ENCODE data around the gene NHS. TPM values are rescaled to one million over a fixed set of nuclear protein-coding genes. Genes with fewer than 3 reads are reported as not detected.

Gene NHS
- total and polyA plus RNA-seq, 2 of the 4 experiments (the other 2 are of a cell fraction): 0.36 to 0.90 TPM

DNA sequence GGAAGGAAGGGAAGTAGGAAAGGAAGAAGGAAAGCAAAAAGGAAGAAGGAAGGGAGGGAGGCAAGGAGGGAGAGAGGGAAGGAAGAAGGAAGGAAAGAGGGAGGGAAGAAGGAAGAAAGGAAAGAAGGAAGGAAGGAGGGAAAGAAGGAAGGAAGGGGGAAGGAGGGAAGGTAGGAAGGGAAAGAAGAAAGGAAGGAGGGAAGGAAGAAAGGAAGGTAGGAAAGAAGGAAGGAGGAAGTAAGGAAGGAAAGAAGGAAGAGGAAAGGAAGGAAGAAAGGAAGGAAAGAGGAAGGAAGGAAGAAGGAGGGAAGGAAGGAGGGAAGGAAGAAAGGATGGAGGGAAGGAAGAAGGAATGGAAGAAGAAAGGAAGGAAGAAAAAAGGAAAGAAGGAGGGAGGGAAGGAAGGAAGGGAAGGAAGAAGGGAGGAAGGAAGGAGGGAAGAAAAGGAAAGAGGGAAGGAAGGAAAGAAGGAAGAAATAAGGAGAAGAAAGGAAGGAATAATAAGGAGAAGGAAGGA, 343.7 kb downstream of the NHS start:
- no peak for DNase-seq
- Histone ChIP-seq H3K9ac (ENCODE audit: low read depth, low read length) (no peak overlapping the region), H3K18ac (ENCODE audit: low read depth, low read length) (no peak overlapping the region), H3K23ac (ENCODE audit: low read depth, low read length) (no peak overlapping the region), H2AFZ (replicated peaks; ENCODE audit: low read length, poor library complexity) (no peak overlapping the region), H3K79me1 (ENCODE audit: low read depth in 1 of 2, low read length in 2 of 2) (no peaks in the 10 kb centered on the region), H3K4me2 (ENCODE audit: low read depth, low read length) (no peak overlapping the region), H4K5ac (ENCODE audit: low read depth, low read length) (no peak overlapping the region), H3K36me3 (ENCODE audit: control insufficient read depth, insufficient read depth, low read length) (0 out of 2 replicates have a peak, but pooled peaks cover 2% of the 10 kb centered on the region), H3K27me3 (ENCODE audit: control insufficient read depth, insufficient read depth, low read length) (no peaks in the 10 kb centered on the region), H4K91ac (ENCODE audit: insufficient read depth, low read depth, low read length) (no peak overlapping the region), H3K4ac (ENCODE audit: low read depth, low read length) (no peak overlapping the region), H4K8ac (ENCODE audit: low read depth in 2 of 2, low read length in 2 of 2) (no peak overlapping the region), H3K4me1 (ENCODE audit: control insufficient read depth, insufficient read depth, low read length) (no peaks in the 10 kb centered on the region), H3K56ac (ENCODE audit: extremely low read depth, insufficient read depth, low read length) (no peak overlapping the region), H3K9me1 (ENCODE audit: insufficient read depth, low read length) (no peaks in the 10 kb centered on the region), H3K9me3 (ENCODE audit: control insufficient read depth, insufficient read depth, low read length) (no peaks in the 10 kb centered on the region), H2BK120ac (ENCODE audit: low read depth, low read length) (no peak overlapping the region), H2BK20ac (ENCODE audit: low read depth, low read length) (no peak overlapping the region), H2BK5ac (ENCODE audit: low read depth, low read length, poor library complexity, severe bottlenecking) (no peak overlapping the region), H3K14ac (replicated peaks; ENCODE audit: low read depth, low read length) (no peak overlapping the region), H2BK15ac (ENCODE audit: low read depth, low read length) (no peak overlapping the region), H3K27ac (ENCODE audit: insufficient read depth, low read length) (no peak overlapping the region), H2AK9ac (replicated peaks; ENCODE audit: low read depth, low read length, poor library complexity) (no peak overlapping the region), H2AK5ac (ENCODE audit: low read depth, low read length) (no peak overlapping the region), H3K4me3 (ENCODE audit: insufficient read depth, low read depth, low read length) (no peak overlapping the region), H4K20me1 (ENCODE audit: insufficient read depth, low read length) (no peaks in the 10 kb centered on the region)
- POLR2A ChIA-PET (ENCODE audit: unreplicated experiment): no interaction called here
- dilution Hi-C loops (cut with HindIII; ENCODE audit: low sequenced_read_pairs, unreplicated experiment) (no loop called here), intact Hi-C loops (cut with micrococcal nuclease) (no loop called here), in situ Hi-C loops (cut with MboI; ENCODE audit: low sequenced_read_pairs) (no loop called here)
- no peak for TF ChIP-seq POLR2A (IDR thresholded peaks at IDR 0.05; ENCODE audit: low read depth, low read length)
- no peak for ATAC-seq (ENCODE audit: low read depth)
- no TSS peak for BruUV-seq (replicated peaks)
- CTCF ChIA-PET: no interaction called here
